Kidney epithelial cell (primary cell): ENCODE results near the gene PLAU. TPM values are rescaled to one million over a fixed set of nuclear protein-coding genes. Genes with fewer than 3 reads are reported as not detected.
A peak's percentile ranks its signal among the peaks of the same experiment; 100 is the strongest.
"Not testable (repeated sequence)": the region's sequence is repeated elsewhere in the genome, so short reads cannot be mapped to it uniquely, and the experiment has no call there.

ENCODE experiments used
- DNase-seq: peaks from one replicate; pipeline ENCODE4 v3.0.0-alpha.2; 2010; ENCODE audit warnings: low read depth
- H3K27me3 ChIP-seq: 2 replicates; pipeline ENCODE4 v1.6.0; 2011; ENCODE audit warnings: low read length; ENCODE audit not compliant: control insufficient read depth, insufficient read depth
- H3K36me3 ChIP-seq: 2 replicates; pipeline ENCODE4 v1.5.1; 2011; ENCODE audit warnings: low read length; ENCODE audit not compliant: control insufficient read depth, insufficient read depth
- H3K4me3 ChIP-seq: 2 replicates; pipeline ENCODE4 v1.5.1; 2011; ENCODE audit warnings: low read depth, mild to moderate bottlenecking, control low read depth, low read length
- total RNA-seq: library from RNA; depleted of rRNA; stranded (reverse); fragments of >200 nt; gene quantifications from 2 replicates; pipeline ENCODE4 v1.2.3, GENCODE V29; 2015
- TF ChIP-seq, protein P1 (sequence below): IDR thresholded peaks from 2 replicates; pipeline ENCODE4 v1.5.1; 2011; ENCODE audit warnings: mild to moderate bottlenecking, moderate library complexity, low read length, control low read depth, inconsistent platforms; ENCODE audit not compliant: insufficient read depth, poor library complexity, severe bottlenecking

The PLAU gene
- total RNA-seq, 1 donor from 2014 or later, result 709 TPM

DNA sequence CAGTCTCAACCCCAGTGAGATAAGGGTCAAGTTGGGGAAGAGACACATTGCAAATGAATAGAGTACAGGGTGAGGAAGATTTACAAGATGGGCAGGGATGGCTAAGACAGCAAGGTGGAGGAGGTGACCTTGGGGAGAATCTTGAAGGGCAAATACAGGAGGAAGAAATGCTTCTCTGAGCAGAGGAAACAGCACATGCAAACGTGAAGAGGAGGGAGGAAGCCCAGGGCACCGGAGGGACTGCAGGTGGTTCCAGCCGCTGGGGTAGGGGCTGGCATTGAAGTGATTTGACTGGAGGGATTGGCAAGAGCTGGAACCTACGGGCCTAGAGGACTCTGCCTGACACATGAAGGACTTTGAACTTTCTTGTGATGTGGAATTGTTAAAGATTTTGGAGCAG, 14.6 kb downstream of the PLAU start:
- Histone ChIP-seq H3K4me3 (no peak overlapping the region), H3K27me3 (no peaks in the 10 kb centered on the region), H3K36me3 (no peaks in the 10 kb centered on the region)
- TF ChIP-seq, protein P1, sequence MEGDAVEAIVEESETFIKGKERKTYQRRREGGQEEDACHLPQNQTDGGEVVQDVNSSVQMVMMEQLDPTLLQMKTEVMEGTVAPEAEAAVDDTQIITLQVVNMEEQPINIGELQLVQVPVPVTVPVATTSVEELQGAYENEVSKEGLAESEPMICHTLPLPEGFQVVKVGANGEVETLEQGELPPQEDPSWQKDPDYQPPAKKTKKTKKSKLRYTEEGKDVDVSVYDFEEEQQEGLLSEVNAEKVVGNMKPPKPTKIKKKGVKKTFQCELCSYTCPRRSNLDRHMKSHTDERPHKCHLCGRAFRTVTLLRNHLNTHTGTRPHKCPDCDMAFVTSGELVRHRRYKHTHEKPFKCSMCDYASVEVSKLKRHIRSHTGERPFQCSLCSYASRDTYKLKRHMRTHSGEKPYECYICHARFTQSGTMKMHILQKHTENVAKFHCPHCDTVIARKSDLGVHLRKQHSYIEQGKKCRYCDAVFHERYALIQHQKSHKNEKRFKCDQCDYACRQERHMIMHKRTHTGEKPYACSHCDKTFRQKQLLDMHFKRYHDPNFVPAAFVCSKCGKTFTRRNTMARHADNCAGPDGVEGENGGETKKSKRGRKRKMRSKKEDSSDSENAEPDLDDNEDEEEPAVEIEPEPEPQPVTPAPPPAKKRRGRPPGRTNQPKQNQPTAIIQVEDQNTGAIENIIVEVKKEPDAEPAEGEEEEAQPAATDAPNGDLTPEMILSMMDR, result no peak
- DNase-seq, result no peak

DNA sequence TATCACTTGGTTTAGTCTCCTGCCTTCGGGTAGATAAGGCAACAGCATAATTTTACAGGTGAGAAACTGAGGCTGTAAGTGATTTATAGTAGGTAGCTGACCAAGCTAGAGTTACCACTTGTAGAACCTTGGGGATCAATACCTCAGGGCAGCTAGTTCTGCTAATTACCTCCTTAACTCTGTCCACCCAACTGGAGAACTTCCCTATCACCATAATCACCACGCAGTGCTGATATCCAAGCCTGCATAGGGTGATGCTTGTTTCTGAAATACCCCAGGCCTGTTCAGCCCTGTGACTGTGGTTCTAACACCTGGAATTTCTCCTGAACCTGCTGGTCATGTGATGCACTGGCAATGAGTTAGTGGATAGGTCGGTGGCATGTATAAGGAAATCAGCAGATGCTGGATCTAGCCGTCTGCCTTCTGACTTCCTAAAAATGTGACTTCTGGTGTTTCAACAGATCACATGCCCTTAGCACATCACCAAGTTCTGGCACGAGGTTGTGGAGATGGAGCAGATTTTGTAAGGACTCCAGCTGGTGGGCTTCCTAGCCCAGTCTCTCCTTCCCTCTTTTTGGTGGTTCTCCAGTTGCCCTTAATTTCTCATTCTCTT, 15.3 kb downstream of the PLAU start:
- DNase-seq, result no peak
- Histone ChIP-seq H3K27me3 (no peaks in the 10 kb centered on the region), H3K36me3 (no peaks in the 10 kb centered on the region), H3K4me3 (no peak overlapping the region)
- TF ChIP-seq, protein P1, result no peak

DNA sequence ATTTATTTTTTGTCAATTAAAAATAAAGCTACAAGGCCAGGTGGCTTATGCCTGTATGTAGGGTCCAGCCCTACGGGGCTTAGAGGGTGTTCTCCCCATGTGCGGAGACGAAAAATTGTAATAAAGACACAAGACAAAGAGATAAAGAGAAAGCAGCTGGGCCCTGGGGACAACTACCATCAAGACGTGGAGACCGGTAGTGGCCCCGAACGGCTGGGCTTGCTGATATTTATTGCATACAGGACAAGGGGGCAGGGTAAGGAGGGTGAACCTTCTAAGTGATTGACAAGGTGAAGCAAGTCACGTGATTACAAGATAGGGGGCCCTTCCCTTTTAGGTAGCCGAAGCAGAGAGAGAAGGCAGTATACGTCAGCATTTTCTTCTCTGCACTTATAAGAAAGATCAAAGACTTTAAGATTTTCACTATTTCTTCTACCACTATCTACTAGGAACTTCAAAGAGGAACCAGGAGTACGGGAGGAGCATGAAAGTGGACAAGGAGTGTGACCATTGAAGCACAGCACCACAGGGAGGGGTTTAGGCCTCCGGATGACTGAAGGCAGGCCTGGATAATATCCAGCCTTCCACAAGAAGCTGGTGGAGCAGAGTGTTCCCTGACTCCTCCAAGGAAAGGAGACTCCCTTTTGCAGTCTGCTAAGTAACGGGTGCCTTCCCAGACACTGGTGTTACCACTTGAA, 19.8 kb downstream of the PLAU start:
- not testable (repeated sequence) for H3K27me3 ChIP-seq, DNase-seq, H3K36me3 ChIP-seq, H3K4me3 ChIP-seq

DNA sequence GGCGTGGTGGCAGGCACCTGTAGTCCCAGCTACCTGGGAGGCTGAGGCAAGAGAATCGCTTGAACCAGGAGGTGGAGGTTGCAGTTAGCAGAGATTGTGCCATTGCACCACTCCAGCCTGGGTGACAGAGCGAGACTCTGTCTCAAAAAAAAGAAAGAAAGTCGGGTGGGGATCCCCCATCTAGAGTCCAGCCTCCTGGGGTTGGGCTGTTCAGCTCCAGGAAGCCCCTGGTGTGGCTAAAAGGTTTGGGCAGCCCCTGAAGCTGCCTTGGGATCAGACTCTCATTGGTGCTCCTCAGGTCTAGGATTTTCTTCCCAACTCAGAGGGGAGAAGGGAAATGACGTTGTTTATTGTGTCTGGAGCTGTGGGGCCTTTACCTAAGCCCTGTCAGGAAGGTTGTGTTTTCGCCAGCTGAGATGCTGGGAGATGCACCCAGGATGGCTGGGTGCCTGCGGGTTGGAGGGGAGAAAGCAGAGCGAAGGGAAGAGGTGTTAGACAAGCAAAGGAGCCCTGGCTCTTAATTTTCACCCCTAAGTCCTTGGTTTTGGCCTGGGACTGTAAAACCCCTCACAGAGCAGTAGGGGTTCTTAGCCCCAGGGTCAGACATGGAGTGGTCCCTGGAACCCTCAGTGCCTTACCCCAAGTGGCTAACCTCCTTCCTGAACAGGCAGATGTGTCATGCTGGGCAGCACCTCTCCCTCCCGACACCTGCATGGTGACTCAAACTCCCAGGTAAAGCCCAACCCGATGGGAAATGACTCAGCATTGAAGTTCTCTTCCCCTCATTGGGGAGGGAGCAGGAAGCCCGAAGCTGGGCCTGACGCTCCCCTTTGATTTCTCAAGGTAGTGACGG, 21.1 kb downstream of the PLAU start:
- no peaks in the 10 kb centered on the region for H3K27me3 ChIP-seq
- peak; percentile 81 for DNase-seq
- no peak overlapping the region for H3K4me3 ChIP-seq
- TF ChIP-seq, protein P1, result no peak
- no peaks in the 10 kb centered on the region for H3K36me3 ChIP-seq

DNA sequence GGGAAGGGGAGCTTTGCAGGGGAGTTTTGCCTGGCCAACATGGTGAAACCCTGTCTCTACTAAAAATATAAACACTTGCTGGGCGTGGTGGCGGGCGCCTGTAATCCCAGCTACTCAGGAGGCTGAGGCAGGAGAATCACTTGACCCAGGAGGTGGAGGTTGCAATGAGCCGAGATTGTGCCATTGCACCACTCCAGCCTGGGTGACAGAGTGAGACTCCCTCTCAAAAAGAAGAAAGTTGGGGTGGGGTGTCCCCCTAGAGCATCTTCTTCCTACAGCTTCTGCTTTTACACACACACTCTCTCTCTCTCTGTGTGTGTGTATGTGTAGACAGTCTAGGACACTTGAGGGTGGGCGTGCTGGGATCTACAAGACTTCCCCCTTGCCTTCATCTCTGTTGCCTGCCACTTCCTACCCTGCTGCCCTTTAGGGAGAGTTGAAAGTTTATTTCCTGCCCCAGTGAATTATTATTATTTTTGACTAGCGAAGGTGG, 21.7 kb downstream of the PLAU start:
- DNase-seq, result no peak

More for the DNA sequence above, 21.7 kb downstream of the PLAU start:
- no peaks in the 10 kb centered on the region for H3K36me3 ChIP-seq
- H3K4me3 ChIP-seq, result no peak overlapping the region
- H3K27me3 ChIP-seq, result no peaks in the 10 kb centered on the region
- TF ChIP-seq, protein P1, result no peak
